Natural killer cell (primary cell): ENCODE measurements around the gene MPO. TPM values are rescaled to one million over a fixed set of nuclear protein-coding genes. Genes with fewer than 3 reads are reported as not detected.

Experiments used
- ATAC-seq, 3 donors: fragments of 150-1000 bp in 2 of 3; fragments of 200-7000 bp in 1 of 3; cut with Tn5 transposase; 1 replicate in 1 of 3; 2 replicates in 2 of 3; pipeline ENCODE4 v1.10.0; 2021; ENCODE audit warnings: mild to moderate bottlenecking in 2 of 3, moderate library complexity in 2 of 3
- DNase-seq, 2 donors: peaks; one replicate each; pipeline versions ENCODE4 v3.0.0 to v3.0.0-alpha.2; 2013 to 2021; ENCODE audit warnings: mixed read lengths in 1 of 2
- H3K27ac ChIP-seq: one replicate; pipeline ENCODE4 v1.5.1; 2013; ENCODE audit warnings: mild to moderate bottlenecking, low read length
- H3K27me3 ChIP-seq: one replicate; pipeline ENCODE4 v1.6.1; 2013; ENCODE audit warnings: low read length; ENCODE audit not compliant: control insufficient read depth, insufficient read depth
- H3K36me3 ChIP-seq: one replicate; pipeline ENCODE4 v1.6.1; 2013; ENCODE audit warnings: low read length; ENCODE audit not compliant: control insufficient read depth, insufficient read depth
- H3K4me1 ChIP-seq: one replicate; pipeline ENCODE4 v1.6.1; 2013; ENCODE audit warnings: low read length; ENCODE audit not compliant: control insufficient read depth, insufficient read depth
- H3K4me3 ChIP-seq: one replicate; pipeline ENCODE4 v1.5.1; 2013; ENCODE audit warnings: low read length
- H3K9me3 ChIP-seq: one replicate; pipeline ENCODE4 v1.6.1; 2013; ENCODE audit warnings: low read length; ENCODE audit not compliant: control insufficient read depth, insufficient read depth
- H3K27ac Mint-ChIP-seq, 2 donors: one replicate each; pipeline ENCODE4 v1.8.0; 2022; ENCODE audit warnings: mild to moderate bottlenecking in 2 of 2, mixed read lengths in 2 of 2, moderate library complexity in 1 of 2
- H3K27me3 Mint-ChIP-seq, 2 donors: one replicate each; pipeline ENCODE4 v1.8.0; 2022; ENCODE audit warnings: low read depth in 2 of 2, mixed read lengths in 2 of 2
- H3K36me3 Mint-ChIP-seq: one replicate; pipeline ENCODE4 v1.8.0; 2022; ENCODE audit warnings: mixed read lengths
- H3K4me1 Mint-ChIP-seq, 2 donors: one replicate each; pipeline ENCODE4 v1.8.0; 2022; ENCODE audit warnings: mixed read lengths in 2 of 2
- H3K4me3 Mint-ChIP-seq: one replicate; pipeline ENCODE4 v1.8.0; 2022; ENCODE audit warnings: mild to moderate bottlenecking, moderate library complexity, mixed read lengths
- H3K9me3 Mint-ChIP-seq, 2 donors: one replicate each; pipeline ENCODE4 v1.8.0; 2022; ENCODE audit warnings: mixed read lengths in 2 of 2
- WGBS: methylation state at CpG from one replicate; pipeline ENCODE4 v1.1.7; 2013; ENCODE audit warnings: missing lambda C conversion rate; ENCODE audit not compliant: insufficient coverage; 5-methylcytosine and 5-hydroxymethylcytosine counted together
- intact Hi-C: fragments of 100-400 bp; cut with micrococcal nuclease; formaldehyde crosslinking; loops from one replicate; pipeline ENCODE4 v1.14.2; 2022
- total RNA-seq, 4 donors: library from RNA; stranded (reverse); fragments of 120-200 nt in 1 of 4; gene quantifications; one replicate each; pipeline versions ENCODE4 v1.2.3 to v1.2.4, GENCODE V29; 2013 to 2022
- TF ChIP-seq, protein P1 (sequence below): fragments of 200-600 bp; IDR thresholded peaks from one replicate; pipeline ENCODE4 v1.8.0; 2022; ENCODE audit warnings: antibody characterized with exemption

Gene MPO, protein sequence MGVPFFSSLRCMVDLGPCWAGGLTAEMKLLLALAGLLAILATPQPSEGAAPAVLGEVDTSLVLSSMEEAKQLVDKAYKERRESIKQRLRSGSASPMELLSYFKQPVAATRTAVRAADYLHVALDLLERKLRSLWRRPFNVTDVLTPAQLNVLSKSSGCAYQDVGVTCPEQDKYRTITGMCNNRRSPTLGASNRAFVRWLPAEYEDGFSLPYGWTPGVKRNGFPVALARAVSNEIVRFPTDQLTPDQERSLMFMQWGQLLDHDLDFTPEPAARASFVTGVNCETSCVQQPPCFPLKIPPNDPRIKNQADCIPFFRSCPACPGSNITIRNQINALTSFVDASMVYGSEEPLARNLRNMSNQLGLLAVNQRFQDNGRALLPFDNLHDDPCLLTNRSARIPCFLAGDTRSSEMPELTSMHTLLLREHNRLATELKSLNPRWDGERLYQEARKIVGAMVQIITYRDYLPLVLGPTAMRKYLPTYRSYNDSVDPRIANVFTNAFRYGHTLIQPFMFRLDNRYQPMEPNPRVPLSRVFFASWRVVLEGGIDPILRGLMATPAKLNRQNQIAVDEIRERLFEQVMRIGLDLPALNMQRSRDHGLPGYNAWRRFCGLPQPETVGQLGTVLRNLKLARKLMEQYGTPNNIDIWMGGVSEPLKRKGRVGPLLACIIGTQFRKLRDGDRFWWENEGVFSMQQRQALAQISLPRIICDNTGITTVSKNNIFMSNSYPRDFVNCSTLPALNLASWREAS
- 1 to 10 TPM in 2 of 3 donors, not detected in 1; 1.8 to 1.9 TPM for total RNA-seq
- total RNA-seq (2013) = 0.20 TPM

DNA sequence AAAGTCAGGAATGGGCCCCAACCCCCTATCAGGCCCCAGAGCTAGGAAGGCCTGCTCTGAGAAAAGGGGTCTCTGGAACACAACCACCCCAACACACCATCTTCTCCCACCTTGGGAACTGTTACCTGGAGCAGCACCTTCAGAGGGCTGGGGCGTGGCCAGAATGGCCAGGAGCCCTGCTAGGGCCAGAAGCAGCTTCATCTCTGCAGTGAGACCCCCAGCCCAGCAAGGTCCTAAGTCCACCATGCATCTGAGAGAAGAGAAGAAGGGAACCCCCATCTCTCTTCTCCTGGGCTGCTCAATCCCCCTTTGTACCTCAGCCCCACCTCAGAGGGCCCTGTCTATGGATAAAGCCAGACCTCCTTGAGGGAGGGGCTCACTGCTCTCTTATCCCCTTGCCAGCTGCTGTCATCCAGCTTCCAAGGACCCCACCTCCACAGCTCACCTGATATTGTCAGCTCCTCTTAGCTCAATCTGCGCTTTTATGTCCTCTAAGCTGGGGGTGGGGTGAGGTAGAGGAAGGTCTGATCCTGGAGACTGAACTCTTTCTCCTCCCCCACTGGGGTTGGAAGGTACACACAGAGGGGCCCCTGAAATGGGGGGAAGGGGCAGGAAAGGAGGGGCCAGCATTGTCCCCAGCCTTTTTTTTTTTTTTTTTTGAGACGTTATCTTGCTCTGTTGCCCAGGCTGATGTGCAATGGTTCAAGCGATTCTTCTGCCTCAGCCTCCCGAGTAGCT is at the start of gene MPO:
Gene MPO (minus strand): TSS at position 456 of the 738 bp plus-strand sequence. CDS start 177 bp downstream, at position 279.
- TF ChIP-seq, protein P1, sequence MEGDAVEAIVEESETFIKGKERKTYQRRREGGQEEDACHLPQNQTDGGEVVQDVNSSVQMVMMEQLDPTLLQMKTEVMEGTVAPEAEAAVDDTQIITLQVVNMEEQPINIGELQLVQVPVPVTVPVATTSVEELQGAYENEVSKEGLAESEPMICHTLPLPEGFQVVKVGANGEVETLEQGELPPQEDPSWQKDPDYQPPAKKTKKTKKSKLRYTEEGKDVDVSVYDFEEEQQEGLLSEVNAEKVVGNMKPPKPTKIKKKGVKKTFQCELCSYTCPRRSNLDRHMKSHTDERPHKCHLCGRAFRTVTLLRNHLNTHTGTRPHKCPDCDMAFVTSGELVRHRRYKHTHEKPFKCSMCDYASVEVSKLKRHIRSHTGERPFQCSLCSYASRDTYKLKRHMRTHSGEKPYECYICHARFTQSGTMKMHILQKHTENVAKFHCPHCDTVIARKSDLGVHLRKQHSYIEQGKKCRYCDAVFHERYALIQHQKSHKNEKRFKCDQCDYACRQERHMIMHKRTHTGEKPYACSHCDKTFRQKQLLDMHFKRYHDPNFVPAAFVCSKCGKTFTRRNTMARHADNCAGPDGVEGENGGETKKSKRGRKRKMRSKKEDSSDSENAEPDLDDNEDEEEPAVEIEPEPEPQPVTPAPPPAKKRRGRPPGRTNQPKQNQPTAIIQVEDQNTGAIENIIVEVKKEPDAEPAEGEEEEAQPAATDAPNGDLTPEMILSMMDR = no peak
- ATAC-seq (no peak), DNase-seq (no peak)
- Mint-ChIP-seq H3K27me3 (peaks cover 20 to 21% of the 10 kb centered on the region in 2 donors), H3K36me3 (no peaks in the 10 kb centered on the region), H3K27ac (no peak within 1 kb of the TSS), H3K9me3 (no peaks in the 10 kb centered on the region), H3K4me3 (no peak within 1 kb of the TSS), H3K4me1 (peaks cover 5 to 10% of the 10 kb centered on the region in 2 donors)
- Histone ChIP-seq H3K4me1 (peaks cover 12% of the 10 kb centered on the region), H3K9me3 (no peaks in the 10 kb centered on the region), H3K4me3 (no peak within 1 kb of the TSS), H3K27ac (no peak within 1 kb of the TSS), H3K36me3 (no peaks in the 10 kb centered on the region), H3K27me3 (no peaks in the 10 kb centered on the region)
- intact Hi-C loops = no loop called here
- WGBS = 75% methylated on average over 1 of the region's 5 CpGs

DNA sequence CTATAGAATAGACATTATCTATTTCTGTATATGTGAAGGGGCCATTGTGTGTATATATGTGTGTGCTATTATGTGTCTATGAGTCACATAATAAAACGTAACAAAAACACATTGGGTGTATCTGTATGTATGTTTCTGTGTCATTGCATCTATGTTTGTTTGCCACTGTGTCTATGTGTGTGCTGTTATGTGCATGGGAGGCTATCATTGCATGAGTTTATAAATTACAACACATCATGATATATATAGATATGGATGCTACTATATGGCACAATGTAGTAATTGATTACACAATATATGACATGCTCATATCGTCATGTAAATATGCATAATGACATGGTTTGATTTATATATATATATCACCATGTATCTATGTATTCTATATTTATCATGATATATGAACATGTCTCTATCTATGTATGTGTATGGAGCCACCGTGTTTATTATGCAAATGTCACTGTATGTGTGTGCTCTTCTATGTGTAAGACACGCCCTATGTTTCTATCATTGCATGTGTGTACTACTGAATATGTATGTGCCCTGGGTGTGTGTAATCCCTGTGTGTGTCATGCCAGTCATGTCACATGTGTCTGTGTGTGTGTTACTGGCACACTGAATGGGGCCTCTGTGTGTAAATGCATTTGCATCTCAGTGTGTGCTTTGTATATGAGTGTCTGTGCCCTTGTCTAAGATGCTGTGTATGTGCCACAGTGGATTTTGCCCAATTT is 49.2 kb upstream of the MPO start:
- ATAC-seq (peak in 2 of 3 donors; percentile 1 to 8), DNase-seq (peak; percentile 41 to 69)
- H3K27me3 ChIP-seq = no peaks in the 10 kb centered on the region
- peak overlapping the region; percentile 94 for H3K4me3 ChIP-seq
- peaks cover 23% of the 10 kb centered on the region for H3K36me3 ChIP-seq
- Mint-ChIP-seq H3K36me3 (peaks cover 7% of the 10 kb centered on the region), H3K4me1 (peaks cover 75 to 93% of the 10 kb centered on the region in 2 donors), H3K9me3 (no peaks in the 10 kb centered on the region), H3K27ac (peak overlapping the region; percentile 87 to 93), H3K27me3 (no peaks in the 10 kb centered on the region), H3K4me3 (peak overlapping the region; percentile 90)
- TF ChIP-seq, protein P1 = no peak
- 0% methylated on average over 3 of the region's 4 CpGs for WGBS
- H3K9me3 ChIP-seq = no peaks in the 10 kb centered on the region
- intact Hi-C loops = loop anchor here (1.0 to 2.0 kb wide), 5 partner anchors 7 to 25 kb away; partner anchors contain the start of gene SUPT4H1
- H3K27ac ChIP-seq = peak overlapping the region; percentile 99
- H3K4me1 ChIP-seq = peaks cover 64% of the 10 kb centered on the region

DNA sequence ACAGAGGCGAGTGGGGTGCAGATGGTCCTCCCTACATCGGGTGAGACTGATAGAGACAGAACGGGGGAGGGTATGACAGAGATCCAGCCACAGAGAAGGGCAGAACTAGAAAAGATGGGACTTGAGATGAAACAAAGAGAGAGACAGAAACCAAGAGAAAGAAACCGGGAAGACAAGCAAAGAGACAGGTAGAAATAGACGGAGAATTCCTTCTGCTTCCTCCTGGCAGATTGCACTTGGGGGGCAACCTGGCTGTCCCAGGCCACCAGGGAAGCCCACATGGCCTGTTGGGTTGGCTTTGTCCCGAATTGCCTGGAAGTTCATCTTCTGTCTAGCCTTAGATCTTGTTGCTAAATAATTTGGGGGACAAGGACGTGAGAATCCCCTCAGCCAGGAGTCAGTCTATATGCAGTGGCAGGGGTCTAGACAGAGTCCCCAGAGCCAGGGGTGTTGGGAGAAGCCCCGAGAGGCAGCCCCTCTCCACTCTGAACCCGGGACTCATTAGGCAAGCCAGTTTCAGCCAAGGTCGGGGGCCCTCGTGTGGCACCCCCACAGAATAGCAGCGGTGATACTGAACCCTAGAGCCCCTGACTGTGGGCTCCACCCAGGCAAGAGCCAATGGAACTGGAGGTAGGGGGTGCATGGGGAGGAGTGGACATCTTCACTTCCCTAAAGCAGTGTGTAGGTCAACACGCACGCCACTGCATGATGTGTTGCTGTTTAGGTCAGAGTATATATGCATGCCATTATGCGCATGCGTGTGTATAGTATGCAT is 48.5 kb upstream of the MPO start:
- peak; percentile 70 to 83 for DNase-seq
- H3K27ac Mint-ChIP-seq = peak overlapping the region; percentile 87 to 93
- intact Hi-C loops = loop anchor here (1.0 to 2.0 kb wide), 5 partner anchors 8 to 24 kb away; partner anchors contain the start of gene SUPT4H1
- Histone ChIP-seq H3K27ac (peak overlapping the region; percentile 84), H3K4me3 (peak overlapping the region; percentile 94), H3K27me3 (no peaks in the 10 kb centered on the region), H3K9me3 (no peaks in the 10 kb centered on the region), H3K36me3 (peaks cover 23% of the 10 kb centered on the region), H3K4me1 (peaks cover 62% of the 10 kb centered on the region)
- peak overlapping the region; percentile 90 for H3K4me3 Mint-ChIP-seq
- peaks cover 68 to 86% of the 10 kb centered on the region in 2 donors for H3K4me1 Mint-ChIP-seq
- TF ChIP-seq, protein P1 = peak; percentile 75
- no peaks in the 10 kb centered on the region for H3K9me3 Mint-ChIP-seq
- peak; percentile 32 to 67 (median 33) for ATAC-seq
- H3K36me3 Mint-ChIP-seq = peaks cover 7% of the 10 kb centered on the region
- H3K27me3 Mint-ChIP-seq = no peaks in the 10 kb centered on the region
- WGBS = 1% methylated on average over 16 of the region's 16 CpGs
